Measurements from ENCODE around the gene CD82.
"Not testable (repeated sequence)": the region's sequence is repeated elsewhere in the genome, so short reads cannot be mapped to it uniquely, and the experiment has no call there.

Gene CD82

GRCh38 chr11:44535191-44535980, 30.1 kb upstream of the CD82 start:
- no peak for DNase-seq

- no peak for DNase-seq
These were observed 28.5 kb upstream of the CD82 start for GRCh38 chr11:44536788-44537516.

DNA sequence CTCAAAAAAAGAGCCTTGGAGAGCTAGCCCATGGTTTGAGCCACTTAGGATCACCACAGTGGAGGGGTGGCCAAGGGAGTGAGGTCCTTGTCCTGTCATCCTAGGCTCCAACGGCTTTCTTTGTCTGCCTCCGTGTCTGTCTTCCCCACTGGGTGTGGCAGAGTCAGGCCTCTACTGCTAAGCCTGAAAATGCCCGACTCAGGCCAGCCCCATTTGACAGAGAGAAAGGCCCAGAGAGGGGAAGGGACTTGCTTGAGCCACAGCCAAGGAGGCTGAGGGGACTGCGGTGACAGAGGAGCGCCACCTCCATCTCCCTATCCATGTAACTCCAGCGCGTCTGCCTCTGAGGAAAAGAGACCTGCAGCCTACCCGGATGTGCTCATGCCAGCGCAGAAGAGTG, 27.8 kb upstream of the CD82 start:
- no peak for DNase-seq

- peak; percentile 73 for DNase-seq
These were observed 26.9 kb upstream of the CD82 start for GRCh38 chr11:44538375-44539054.

- peak; percentile 83 for DNase-seq
These were observed 25.5 kb upstream of the CD82 start for GRCh38 chr11:44539971-44540370.

DNA sequence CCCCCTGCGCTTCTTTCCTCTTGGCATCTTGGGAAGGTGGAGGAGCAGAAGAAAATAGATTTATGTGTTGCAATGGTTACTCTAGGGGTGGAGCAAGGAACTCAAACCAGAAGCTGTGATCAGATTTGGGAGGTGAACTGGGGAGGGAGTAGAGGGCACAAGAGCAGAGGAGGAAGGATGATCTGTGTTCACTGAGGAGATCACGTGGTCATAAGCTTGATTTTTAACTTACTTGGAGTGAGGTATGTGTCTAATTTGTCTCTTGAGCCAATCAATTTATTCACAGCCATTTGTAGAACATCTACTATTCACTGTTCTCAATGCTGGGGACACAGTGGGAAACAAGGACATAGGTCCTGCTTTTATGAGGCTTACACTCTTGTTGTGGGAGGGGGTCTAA, 24.8 kb upstream of the CD82 start:
- DNase-seq = no peak

- no peak for DNase-seq
These were observed 23.1 kb upstream of the CD82 start for GRCh38 chr11:44542372-44542771.

DNA sequence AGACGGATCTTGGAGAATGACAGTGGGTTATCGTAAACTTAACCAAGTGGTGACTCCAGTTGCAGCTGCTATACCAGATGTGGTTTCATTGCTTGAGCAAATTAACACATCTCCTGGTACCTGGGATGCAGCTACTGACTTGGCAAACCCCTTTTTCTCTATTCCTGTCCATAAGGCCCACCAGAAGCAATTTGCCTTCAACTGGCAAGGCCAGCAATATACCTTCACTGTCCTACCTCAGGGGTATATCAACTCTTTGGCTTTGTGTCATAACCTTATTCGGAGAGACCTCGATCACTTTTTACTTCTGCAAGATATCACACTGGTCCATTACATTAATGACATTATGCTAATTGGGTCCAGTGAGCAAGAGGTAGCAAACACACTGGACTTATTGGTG, 18.5 kb upstream of the CD82 start:
- not testable (repeated sequence) for DNase-seq

- not testable (repeated sequence) for DNase-seq
These were observed 17.9 kb upstream of the CD82 start for GRCh38 chr11:44547534-44547933.

GRCh38 chr11:44548032-44548695, 17.3 kb upstream of the CD82 start:
- no peak for DNase-seq

DNA sequence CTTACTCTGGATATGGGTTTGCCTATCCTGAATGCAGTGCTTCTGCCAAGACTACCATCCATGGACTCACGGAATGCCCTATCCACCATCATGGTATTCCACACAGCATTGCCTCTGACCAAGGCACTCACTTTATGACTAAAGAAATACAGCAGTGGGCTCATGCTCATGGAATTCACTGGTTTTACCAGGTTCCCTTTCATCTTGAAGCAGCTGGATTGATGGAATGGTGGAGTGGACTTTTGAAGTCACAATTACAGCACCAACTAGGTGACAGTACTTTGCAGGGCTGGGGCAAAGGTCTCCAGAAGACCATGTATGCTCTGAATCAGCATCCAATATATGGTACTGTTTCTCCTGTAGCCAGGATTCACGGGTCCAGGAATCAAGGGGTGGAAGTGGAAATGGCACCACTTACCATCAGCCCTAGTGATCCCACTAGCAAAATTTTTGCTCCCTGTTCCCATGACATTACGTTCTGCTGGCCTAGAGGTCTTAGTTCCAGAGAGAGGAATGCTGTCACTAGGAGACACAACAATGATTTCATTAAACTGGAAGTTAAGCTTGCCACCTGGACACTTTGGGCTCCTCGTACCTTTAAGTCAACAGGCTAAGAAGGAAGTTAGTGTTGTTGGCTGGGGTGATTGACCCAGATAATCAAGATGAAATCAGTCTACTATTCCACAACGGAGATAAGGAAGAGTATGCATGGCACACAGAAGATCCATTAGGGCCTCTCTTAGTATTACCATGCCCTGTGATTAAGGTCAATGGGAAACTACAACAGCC, 16.3 kb upstream of the CD82 start:
- not testable (repeated sequence) for DNase-seq

DNA sequence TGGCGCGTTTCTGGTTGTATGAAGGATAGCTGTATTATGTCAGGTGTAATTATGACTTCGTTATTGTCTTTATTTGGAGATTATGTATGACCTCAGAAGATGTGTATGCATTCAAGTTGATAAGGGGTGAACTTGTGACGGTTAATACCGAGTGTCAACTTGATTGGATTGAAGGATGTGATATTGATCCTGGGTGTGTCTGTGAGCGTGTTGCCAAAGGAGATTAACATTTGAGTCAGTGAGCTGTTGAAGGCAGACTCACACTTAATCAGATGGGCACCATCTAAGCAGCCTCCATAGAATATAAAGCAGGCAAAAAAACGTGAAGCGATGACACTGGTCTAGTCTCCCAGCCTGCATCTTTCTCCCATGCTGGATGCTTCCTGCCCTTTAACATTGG, 15.3 kb upstream of the CD82 start:
- no peak for DNase-seq

DNA sequence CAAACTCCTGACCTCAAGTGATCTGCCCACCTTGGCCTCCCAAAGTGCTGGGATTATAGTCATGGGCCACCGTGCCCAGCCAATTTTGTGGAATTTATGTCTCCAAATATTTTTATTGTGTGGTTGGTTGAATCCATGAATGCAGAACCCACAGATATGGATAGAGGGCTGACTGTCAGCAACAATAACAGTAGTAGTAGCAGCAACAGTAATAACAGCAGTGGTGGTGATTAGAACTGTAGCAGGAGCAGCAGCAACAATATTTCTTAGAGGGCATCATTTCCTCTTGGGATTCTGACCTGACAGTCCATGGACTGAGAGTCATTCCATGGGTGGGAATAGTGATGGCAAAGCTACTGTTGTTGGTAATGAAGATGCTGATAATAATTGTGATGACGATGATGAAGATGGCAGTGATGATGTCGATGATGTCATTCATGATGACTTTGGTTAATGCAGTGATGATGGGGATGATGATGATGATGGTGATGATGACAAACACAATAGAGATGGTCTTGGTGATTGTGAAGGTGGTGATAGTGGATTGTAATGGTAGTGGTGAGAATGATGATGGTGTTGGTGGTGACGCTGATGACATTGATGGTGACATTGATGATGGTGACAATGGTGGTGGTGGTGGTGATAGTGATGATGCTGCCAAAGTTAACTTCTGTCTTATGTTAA, 13.9 kb upstream of the CD82 start:
- DNase-seq = no peak

DNA sequence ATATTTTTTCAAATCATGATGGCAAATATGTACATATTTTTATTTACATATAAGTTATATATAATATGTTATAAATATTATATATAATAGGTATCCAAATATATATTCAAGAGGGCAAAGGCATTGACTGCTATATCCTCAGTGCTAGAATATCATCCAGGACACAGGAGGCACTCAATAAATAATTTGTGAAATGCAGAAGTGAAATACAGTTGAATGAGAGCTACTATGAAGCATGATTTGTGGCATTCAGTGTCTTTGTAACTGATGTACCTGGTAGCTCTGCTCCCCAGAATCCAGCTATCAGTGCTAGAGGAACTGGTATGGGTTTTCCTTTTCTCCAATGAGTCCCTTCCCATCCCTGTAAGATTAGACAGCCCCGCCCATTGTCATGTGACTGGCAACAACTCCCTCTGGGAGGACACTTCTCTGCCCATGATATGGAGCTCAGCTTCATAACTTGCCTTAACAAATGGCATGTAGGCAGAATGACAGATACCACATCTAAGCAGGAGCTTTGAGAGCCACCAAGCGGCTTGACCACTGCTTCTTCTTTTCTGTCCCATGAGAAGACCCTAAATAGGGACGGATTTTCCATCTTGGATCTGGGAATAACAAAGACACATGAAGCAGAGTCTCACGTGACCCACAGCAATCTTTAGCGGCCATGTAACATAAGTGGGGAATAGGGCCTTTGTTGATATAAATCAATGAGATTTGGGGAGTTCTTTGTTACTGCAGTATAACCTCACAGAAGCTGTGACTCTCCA, 10.2 kb upstream of the CD82 start:
- no peak for DNase-seq

DNA sequence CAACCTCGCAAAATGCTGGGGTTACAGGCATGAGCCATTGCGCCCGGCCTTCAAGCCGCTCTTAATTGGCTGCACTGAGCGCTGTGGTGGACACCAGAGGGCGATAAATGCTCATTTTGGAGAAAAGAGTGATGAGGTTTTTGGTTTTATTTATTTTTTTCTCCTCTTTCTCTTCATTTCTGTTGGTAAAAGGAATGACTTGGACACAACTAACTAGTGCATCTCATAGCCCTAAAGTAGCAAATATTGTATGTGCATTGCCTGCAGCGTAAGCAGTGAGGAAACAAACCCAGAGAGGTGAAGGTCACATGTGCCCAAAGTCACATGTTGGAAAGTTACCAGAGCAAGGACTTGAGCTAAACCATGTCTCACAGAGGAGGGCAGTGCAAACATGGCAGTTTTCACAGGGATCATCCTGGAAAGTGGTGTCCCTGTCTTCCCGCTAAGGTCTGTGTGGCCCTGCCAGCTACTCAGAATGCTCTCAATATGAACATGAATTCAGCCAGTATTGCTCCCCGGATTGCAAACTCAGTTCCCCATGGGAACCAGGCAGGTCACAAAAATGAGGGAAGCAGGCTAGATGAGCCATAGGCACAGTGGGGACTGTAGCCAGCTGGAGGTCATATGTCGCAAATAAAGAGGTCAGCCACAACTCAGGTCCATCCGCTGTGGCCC, 8.6 kb upstream of the CD82 start:
- DNase-seq = peak; percentile 59

GRCh38 chr11:44557464-44557863, 8.0 kb upstream of the CD82 start:
- DNase-seq = no peak

DNA sequence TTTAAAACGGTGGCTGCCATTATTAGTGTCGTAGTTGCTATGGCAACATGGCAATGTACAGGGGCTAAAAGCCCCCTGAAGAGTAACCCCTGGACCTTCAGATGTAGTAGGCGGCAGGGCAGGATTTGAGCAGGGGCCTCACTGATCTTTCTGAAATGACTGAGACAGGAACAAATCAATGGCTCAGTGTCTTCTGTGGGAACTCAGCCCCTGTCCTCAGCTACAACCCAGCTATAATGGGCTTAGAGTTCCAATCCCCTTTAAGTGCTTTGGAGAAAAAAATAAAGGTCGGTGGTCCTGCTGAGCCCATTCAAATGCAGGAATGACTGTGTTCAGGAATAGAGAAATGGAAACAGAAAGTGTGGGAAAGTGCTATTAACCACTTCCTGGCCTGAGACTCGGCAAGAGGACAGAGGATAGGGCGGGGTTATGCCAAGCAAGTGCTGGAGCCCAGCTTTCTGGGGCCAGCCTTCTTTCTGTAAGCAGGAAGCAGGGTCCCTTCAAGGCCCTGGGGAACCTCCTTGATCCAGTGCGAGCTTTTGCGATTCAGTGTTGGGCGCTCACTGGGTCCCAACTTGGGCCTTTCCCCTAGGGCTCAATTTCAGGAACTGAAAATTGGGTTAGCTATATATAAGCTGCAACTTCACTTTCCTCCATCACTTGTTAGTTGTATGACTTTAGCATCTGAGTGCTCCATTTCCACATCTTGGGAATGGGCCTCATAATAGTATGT, 6.1 kb upstream of the CD82 start:
- DNase-seq = no peak

DNA sequence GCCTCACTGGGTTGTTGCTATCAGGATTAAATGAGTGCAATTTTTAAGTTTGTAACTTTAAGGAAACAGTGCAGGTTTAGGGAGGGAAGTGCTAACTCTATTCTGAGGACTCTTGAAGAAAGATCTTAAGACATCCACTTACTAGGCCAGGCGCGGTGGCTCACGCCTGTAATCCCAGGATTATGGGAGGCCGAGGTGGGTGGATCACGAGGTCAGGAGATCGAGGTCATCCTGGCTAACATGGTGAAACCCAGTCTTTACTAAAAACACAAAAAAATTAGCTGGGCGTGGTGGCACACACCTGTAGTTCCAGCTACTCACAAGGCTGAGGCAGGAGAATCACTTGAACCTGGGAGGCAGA, 5.5 kb upstream of the CD82 start:
- not testable (repeated sequence) for DNase-seq

DNA sequence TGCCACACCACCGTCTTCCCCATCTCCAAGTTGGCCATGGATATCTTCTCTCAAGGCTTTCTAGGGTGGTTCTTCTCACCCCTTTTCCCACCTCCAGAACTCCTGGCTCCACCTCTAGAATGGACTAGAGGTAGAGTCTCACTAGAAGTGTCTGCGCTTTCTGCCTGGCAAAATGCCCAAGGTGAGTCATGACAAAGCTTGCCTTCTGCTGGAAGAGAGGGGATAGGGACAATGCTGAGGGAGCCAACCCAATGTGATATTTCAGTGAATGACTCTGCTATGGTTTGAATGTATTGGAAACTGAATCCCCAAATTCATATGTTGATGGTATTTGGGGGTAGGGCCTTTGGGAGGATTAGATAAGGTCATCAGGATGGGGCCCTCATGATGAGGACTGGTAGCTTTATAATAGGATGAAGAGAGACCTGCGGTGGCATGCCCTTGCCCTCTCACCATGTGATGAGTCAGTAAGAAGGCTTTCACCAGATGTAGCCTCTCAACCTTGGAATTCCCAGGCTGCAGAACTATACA, 4.1 kb upstream of the CD82 start:
- DNase-seq = no peak

Measured in NCI-H1092 treated with DMSO at 0.1 percent for 48 hours (cell line).